ENCODE results near the gene FAM170B.

GRCh38 chr10:49090189-49090575, 43.6 kb downstream of the FAM170B start:
- TF ChIP-seq, protein P1, sequence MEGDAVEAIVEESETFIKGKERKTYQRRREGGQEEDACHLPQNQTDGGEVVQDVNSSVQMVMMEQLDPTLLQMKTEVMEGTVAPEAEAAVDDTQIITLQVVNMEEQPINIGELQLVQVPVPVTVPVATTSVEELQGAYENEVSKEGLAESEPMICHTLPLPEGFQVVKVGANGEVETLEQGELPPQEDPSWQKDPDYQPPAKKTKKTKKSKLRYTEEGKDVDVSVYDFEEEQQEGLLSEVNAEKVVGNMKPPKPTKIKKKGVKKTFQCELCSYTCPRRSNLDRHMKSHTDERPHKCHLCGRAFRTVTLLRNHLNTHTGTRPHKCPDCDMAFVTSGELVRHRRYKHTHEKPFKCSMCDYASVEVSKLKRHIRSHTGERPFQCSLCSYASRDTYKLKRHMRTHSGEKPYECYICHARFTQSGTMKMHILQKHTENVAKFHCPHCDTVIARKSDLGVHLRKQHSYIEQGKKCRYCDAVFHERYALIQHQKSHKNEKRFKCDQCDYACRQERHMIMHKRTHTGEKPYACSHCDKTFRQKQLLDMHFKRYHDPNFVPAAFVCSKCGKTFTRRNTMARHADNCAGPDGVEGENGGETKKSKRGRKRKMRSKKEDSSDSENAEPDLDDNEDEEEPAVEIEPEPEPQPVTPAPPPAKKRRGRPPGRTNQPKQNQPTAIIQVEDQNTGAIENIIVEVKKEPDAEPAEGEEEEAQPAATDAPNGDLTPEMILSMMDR (IDR thresholded peaks at IDR 0.05): no peak
- no peak for TF ChIP-seq POLR2A (IDR thresholded peaks at IDR 0.05; ENCODE audit: low read depth)

Data from esophagus muscularis mucosa (tissue), 3 donors.